Measurements from ENCODE around the gene RSU1. TPM values are rescaled to one million over a fixed set of nuclear protein-coding genes. Genes with fewer than 3 reads are reported as not detected.

RSU1 gene
- total and polyA plus RNA-seq, 10 of the 15 experiments (the other 5 are each of a cell fraction or from before 2014, with no cell fraction given), result 49.2 to 139 (median 81.3) TPM

DNA sequence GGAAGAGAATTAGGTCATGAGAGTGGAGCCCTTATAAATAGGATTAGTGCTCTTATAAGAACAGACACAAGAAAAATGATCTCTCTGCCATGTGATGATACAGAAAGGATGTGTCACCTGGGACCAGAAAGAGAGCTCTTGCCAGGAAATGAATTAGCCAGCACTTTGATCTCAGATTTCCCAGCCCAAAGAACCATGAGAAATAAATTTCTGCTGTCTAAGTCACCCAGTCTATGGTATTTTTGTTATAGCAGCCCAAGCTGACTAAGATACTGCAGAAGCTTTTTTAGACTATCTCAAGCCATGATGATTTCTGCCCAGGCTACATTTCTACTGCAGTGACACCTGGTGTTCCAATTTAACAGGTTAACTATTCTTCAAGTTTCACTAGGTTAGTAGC lies 84.8 kb downstream of the RSU1 start:
- Histone ChIP-seq H3K9ac (ENCODE audit: control insufficient read depth, insufficient read depth, low read length) (no peak overlapping the region), H3K79me2 (ENCODE audit: control insufficient read depth, insufficient read depth, low read length) (no peaks in the 10 kb centered on the region), H3K4me1 (ENCODE audit: control insufficient read depth, insufficient read depth, low read length) (no peaks in the 10 kb centered on the region), H3K9me3 (replicated peaks; ENCODE audit: control insufficient read depth, insufficient read depth, low read length) (no peaks in the 10 kb centered on the region), H3K36me3 (ENCODE audit: control insufficient read depth in 2 of 2, insufficient read depth in 2 of 2, low read length in 1 of 2) (no peaks in the 10 kb centered on the region; a peak in 2 of 4 replicates), H3K27me3 (replicated peaks in 1 of 2; ENCODE audit: control insufficient read depth in 2 of 2, insufficient read depth in 2 of 2, low read length in 1 of 2) (no peaks in the 10 kb centered on the region), H3K27ac (ENCODE audit: control insufficient read depth, insufficient read depth) (no peak overlapping the region), H4K20me1 (ENCODE audit: control insufficient read depth, insufficient read depth) (no peaks in the 10 kb centered on the region), H3K4me3 (no peak overlapping the region), H2AFZ (ENCODE audit: control insufficient read depth, low read depth, low read length) (no peak overlapping the region), H3K4me2 (ENCODE audit: control insufficient read depth, insufficient read depth) (no peak overlapping the region)
- in situ Hi-C loops (cut with MboI) (no loop called here), intact Hi-C loops (cut with micrococcal nuclease; ENCODE audit: unreplicated experiment) (no loop called here)
- ChIA-PET RAD21 (ENCODE audit: unreplicated experiment) (no interaction called here), SMC1A (ENCODE audit: uncharacterized antibody, unreplicated experiment) (interaction anchor here (0.9 to 1.6 kb wide), 5 partner anchors 9 to 203 kb away, joined by 3 to 4 read pairs (median 3); no protein-coding TSS in a partner anchor), POLR2A (interaction anchor here (0.8 kb wide), 1 partner anchor 154 kb away, joined by 5 read pairs; no protein-coding TSS in a partner anchor), CTCF (interaction anchor here (0.7 to 1.9 kb wide), 5 partner anchors 9 to 830 kb away, joined by 3 to 4 read pairs (median 3); no protein-coding TSS in a partner anchor)
- FAIRE-seq, result no peak
- TF ChIP-seq YY1 (IDR thresholded peaks at IDR 0.05; ENCODE audit: low read depth, low read length), result no peak
- TF ChIP-seq BACH1 (IDR thresholded peaks at IDR 0.05; ENCODE audit: borderline replicate concordance), result no peak
- no peak for TF ChIP-seq DPF2 (IDR thresholded peaks at IDR 0.05)
- TF ChIP-seq WRNIP1 (IDR thresholded peaks at IDR 0.05; ENCODE audit: borderline replicate concordance, low read depth, low read length), result no peak
- TF ChIP-seq BMI1 (IDR thresholded peaks at IDR 0.05; ENCODE audit: borderline replicate concordance), result no peak
- no peak for TF ChIP-seq SMAD5 (IDR thresholded peaks at IDR 0.05; ENCODE audit: low read depth)
- no peak for TF ChIP-seq ETV6 (conservative IDR thresholded peaks at IDR 0.05 in 1 of 2, IDR thresholded peaks at IDR 0.05 in 1 of 2; ENCODE audit: borderline replicate concordance in 1 of 2, low read depth in 1 of 2)
- no peak for TF ChIP-seq ZZZ3 (IDR thresholded peaks at IDR 0.05; ENCODE audit: control insufficient read depth, insufficient read length, low read depth)
- no peak for TF ChIP-seq POLR2AphosphoS5 (IDR thresholded peaks at IDR 0.05; ENCODE audit: low read length)
- TF ChIP-seq, protein P1, sequence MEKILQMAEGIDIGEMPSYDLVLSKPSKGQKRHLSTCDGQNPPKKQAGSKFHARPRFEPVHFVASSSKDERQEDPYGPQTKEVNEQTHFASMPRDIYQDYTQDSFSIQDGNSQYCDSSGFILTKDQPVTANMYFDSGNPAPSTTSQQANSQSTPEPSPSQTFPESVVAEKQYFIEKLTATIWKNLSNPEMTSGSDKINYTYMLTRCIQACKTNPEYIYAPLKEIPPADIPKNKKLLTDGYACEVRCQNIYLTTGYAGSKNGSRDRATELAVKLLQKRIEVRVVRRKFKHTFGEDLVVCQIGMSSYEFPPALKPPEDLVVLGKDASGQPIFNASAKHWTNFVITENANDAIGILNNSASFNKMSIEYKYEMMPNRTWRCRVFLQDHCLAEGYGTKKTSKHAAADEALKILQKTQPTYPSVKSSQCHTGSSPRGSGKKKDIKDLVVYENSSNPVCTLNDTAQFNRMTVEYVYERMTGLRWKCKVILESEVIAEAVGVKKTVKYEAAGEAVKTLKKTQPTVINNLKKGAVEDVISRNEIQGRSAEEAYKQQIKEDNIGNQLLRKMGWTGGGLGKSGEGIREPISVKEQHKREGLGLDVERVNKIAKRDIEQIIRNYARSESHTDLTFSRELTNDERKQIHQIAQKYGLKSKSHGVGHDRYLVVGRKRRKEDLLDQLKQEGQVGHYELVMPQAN (conservative IDR thresholded peaks at IDR 0.05), result no peak
- TF ChIP-seq RAD51 (IDR thresholded peaks at IDR 0.05), result no peak
- no peak for TF ChIP-seq ATF7 (IDR thresholded peaks at IDR 0.05; ENCODE audit: low read depth)
- ATAC-seq, result no peak
- DNase-seq (ENCODE audit: low read depth, low spot score), result no peak
- no TSS peak for BruUV-seq (replicated peaks)
